GM12878 (cell line): ENCODE measurements around the gene PFKFB3. TPM values are rescaled to one million over a fixed set of nuclear protein-coding genes. Genes with fewer than 3 reads are reported as not detected.
A peak's percentile ranks its signal among the peaks of the same experiment; 100 is the strongest.

Experiments
- BHLHE40 ChIP-seq, 2 experiments: fragments of 450-650 bp in 1 of 2; IDR thresholded peaks; 2 replicates each; pipeline ENCODE4 v1.6.1; 2011 to 2017; ENCODE audit warnings: low read depth in 2 of 2, borderline replicate concordance in 1 of 2, improper control_type of control experiment in 1 of 2, low read length in 1 of 2, mild to moderate bottlenecking in 1 of 2
- CHD4 ChIP-seq: fragments of 200-600 bp; sonication (generic); IDR thresholded peaks from 2 replicates; pipeline ENCODE4 v1.6.1; 2016; ENCODE audit warnings: mild to moderate bottlenecking
- CREB1 ChIP-seq: IDR thresholded peaks from 2 replicates; pipeline ENCODE4 v1.6.1; 2012; ENCODE audit warnings: low read depth, mild to moderate bottlenecking, inconsistent platforms
- CTCF ChIP-seq, 3 experiments: IDR thresholded peaks in 2 of 3; conservative IDR thresholded peaks in 1 of 3; 2 replicates each; pipeline ENCODE4 v1.5.1; 2011; ENCODE audit warnings: low read depth in 3 of 3, low read length in 3 of 3, mild to moderate bottlenecking in 3 of 3, control low read depth in 2 of 3, moderate library complexity in 2 of 3, inconsistent platforms in 1 of 3, mixed read lengths in 1 of 3; ENCODE audit not compliant: control insufficient read depth in 2 of 3, insufficient read depth in 1 of 3; ENCODE audit errors: extremely low read depth in 1 of 3
- E2F4 ChIP-seq: IDR thresholded peaks from 2 replicates; pipeline ENCODE4 v1.6.1; 2012; ENCODE audit warnings: low read depth, low read length, improper control_type of control experiment
- E4F1 ChIP-seq: fragments of 450-650 bp; IDR thresholded peaks from 2 replicates; pipeline ENCODE4 v1.6.1; 2018; ENCODE audit warnings: borderline replicate concordance, mild to moderate bottlenecking; ENCODE audit not compliant: partially characterized antibody
- GABPA ChIP-seq: IDR thresholded peaks from 2 replicates; pipeline ENCODE4 v1.6.1; 2014; ENCODE audit warnings: antibody characterized with exemption, low read depth, mild to moderate bottlenecking, inconsistent platforms
- MYC ChIP-seq: IDR thresholded peaks from 2 replicates; pipeline ENCODE4 v1.6.1; 2011; ENCODE audit warnings: mild to moderate bottlenecking, low read length, moderate library complexity, inconsistent platforms; ENCODE audit not compliant: insufficient read depth, insufficient replicate concordance, insufficient read length, severe bottlenecking
- NFIC ChIP-seq: IDR thresholded peaks from 2 replicates; pipeline ENCODE4 v1.6.1; 2012; ENCODE audit warnings: low read depth, mild to moderate bottlenecking, inconsistent platforms, low read length, moderate library complexity
- PBX3 ChIP-seq: IDR thresholded peaks from 2 replicates; pipeline ENCODE4 v1.6.1; 2011; ENCODE audit warnings: mild to moderate bottlenecking, low read depth, low read length, moderate library complexity; ENCODE audit not compliant: insufficient replicate concordance
- PML ChIP-seq: IDR thresholded peaks from 2 replicates; pipeline ENCODE4 v1.6.1; 2012; ENCODE audit warnings: low read length, inconsistent platforms
- POLR2A ChIP-seq: IDR thresholded peaks from 2 replicates; pipeline ENCODE4 v1.6.1; 2011; ENCODE audit warnings: low read depth, mild to moderate bottlenecking, low read length
- POLR2AphosphoS5 ChIP-seq: IDR thresholded peaks from 2 replicates; pipeline ENCODE4 v1.6.1; 2011; ENCODE audit warnings: mild to moderate bottlenecking, low read length, inconsistent platforms
- RAD51 ChIP-seq: fragments of 450-650 bp; IDR thresholded peaks from 2 replicates; pipeline ENCODE4 v1.6.1; 2016; ENCODE audit warnings: moderate library complexity, mild to moderate bottlenecking, inconsistent platforms
- RELB ChIP-seq: fragments of 450-650 bp; IDR thresholded peaks from 2 replicates; pipeline ENCODE4 v1.6.1; 2017; ENCODE audit warnings: low read depth, mild to moderate bottlenecking, moderate library complexity
- TARDBP ChIP-seq: IDR thresholded peaks from 2 replicates; pipeline ENCODE4 v1.6.1; 2016; ENCODE audit warnings: borderline replicate concordance
- ZSCAN29 ChIP-seq: fragments of 450-650 bp; IDR thresholded peaks from 2 replicates; pipeline ENCODE4 v1.6.1; 2017; ENCODE audit warnings: mild to moderate bottlenecking, moderate library complexity
- polyA plus RNA-seq, 11 experiments: library from polyadenylated mRNA; depleted of rRNA in 4 of 11; unstranded in 6 of 11; stranded (reverse) in 5 of 11; fragments of >200 nt; fragmentation: Nextera tagmentation in 4 of 11; fragmentation: Illumina TruSeq in 1 of 11; extraction: Ambion mirVana in 4 of 11; extraction: Trizol in 1 of 11; gene quantifications; 1 replicate in 1 of 11; 2 replicates in 10 of 11; pipeline versions ENCODE4 v1.2.1 to v1.2.3, GENCODE V29; 2011 to 2016; ENCODE audit warnings: inconsistent platforms in 2 of 11, missing spikeins in 2 of 11, low read depth in 1 of 11
- total RNA-seq, 4 experiments: library from RNA; depleted of rRNA in 3 of 4; stranded (reverse); fragments of >200 nt in 3 of 4; fragmentation: Illumina TruSeq in 1 of 4; extraction: Trizol in 1 of 4; gene quantifications; 2 replicates each; pipeline versions ENCODE4 v1.2.1 to v1.2.3, GENCODE V29; 2013 to 2021

Gene PFKFB3
- total and polyA plus RNA-seq, 10 of the 15 experiments (the other 5 are each of a cell fraction or from before 2014, with no cell fraction given) = 1.6 to 46.7 (median 13.7) TPM

- TF ChIP-seq RELB (peak; percentile 42; the same call in 1 of the 2 replicates), GABPA (peak; percentile 64; the same call in 1 of the 2 replicates), CHD4 (no peak), MYC (peak; percentile 80), BHLHE40 (IDR thresholded peaks at IDR 0.05; ENCODE audit: borderline replicate concordance in 1 of 2, low read depth in 2 of 2, low read length in 1 of 2) (peak; percentile 99 to 100), ZSCAN29 (0 out of 2 replicates have a peak, but pooled peaks have one; percentile 15), PBX3 (peak; percentile 6), TARDBP (no peak), POLR2AphosphoS5 (peak; percentile 87; the same call in 1 of the 2 replicates), CTCF (IDR thresholded peaks at IDR 0.05 in 2 of 3, conservative IDR thresholded peaks at IDR 0.05 in 1 of 3; ENCODE audit: control insufficient read depth in 2 of 3, extremely low read depth in 1 of 3, insufficient read depth in 1 of 3, low read depth in 3 of 3, low read length in 3 of 3) (no peak), E4F1 (peak; percentile 73), NFIC (peak; percentile 30; the same call in 1 of the 2 replicates), CREB1 (peak; percentile 58; the same call in 1 of the 2 replicates), E2F4 (no peak), RAD51 (no peak), PML (peak; percentile 75; the same call in 1 of the 2 replicates), POLR2A (peak; percentile 85)
Observed at GRCh38 chr10:6163364-6164270, 39.1 kb upstream of the PFKFB3 start (continued).
